ENCODE results near the gene SLC2A9.

SLC2A9 gene

DNA sequence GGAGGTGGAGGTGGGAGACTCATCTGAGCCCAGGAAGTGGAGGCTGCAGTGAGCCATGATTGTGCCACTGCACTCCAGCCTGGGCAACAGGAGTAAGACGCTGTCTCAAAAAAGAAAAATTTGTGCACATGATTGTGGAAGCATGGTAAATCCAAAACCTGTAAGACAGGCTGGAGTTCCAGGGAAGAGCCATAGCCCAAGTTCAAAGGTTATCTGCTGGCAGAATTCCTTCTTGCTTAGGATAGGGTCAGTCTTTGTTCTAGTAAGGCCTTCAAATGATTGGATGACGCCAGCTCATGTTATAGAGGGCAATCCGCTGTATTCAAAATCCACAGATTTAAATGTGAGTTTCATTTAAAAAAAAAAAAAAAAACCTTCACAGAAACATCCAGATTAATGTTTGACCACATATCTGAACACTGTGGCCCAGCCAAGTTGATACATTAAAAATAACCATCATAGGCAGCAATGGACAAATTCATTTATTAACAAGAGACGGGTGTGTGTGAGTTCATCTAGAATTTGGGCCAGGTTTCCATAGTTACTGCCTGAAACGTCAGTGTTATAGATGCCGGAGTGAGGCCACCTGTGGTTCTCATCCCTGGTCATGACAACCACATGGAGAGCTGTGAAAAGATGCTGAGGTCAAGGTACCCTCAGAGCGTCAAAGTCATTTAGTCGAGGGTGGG, 35.2 kb upstream of the SLC2A9 start:
- H3K4me2 ChIP-seq (ENCODE audit: low read length): no peak overlapping the region
- H3K18ac ChIP-seq (ENCODE audit: low read length): no peak overlapping the region
- WGBS (ENCODE audit: extremely low coverage, insufficient coverage, insufficient read length): no CpG with 5 or more reads among the region's 8 CpGs
- H3K23ac ChIP-seq (ENCODE audit: low read length): no peak overlapping the region
- no peak overlapping the region for H4K8ac ChIP-seq (ENCODE audit: low read depth, low read length)
- H2AFZ ChIP-seq (ENCODE audit: insufficient read depth, low read length, poor library complexity): no peak overlapping the region
- H3K79me2 ChIP-seq (ENCODE audit: control insufficient read depth, insufficient read depth, low read length, poor library complexity): no peaks in the 10 kb centered on the region
- no peak overlapping the region for H3K27ac ChIP-seq (ENCODE audit: low read depth, low read length)
- no peak overlapping the region for H4K91ac ChIP-seq (ENCODE audit: low read depth, low read length)
- no peaks in the 10 kb centered on the region for H3K36me3 ChIP-seq (ENCODE audit: control insufficient read depth in 1 of 2, insufficient read depth in 2 of 2, low read length in 2 of 2)
- peaks cover 2% of the 10 kb centered on the region for H3K9me3 ChIP-seq (ENCODE audit: insufficient read depth, low read depth, low read length)
- H2BK12ac ChIP-seq (ENCODE audit: low read length): peak overlapping the region; percentile 39
- H3K9ac ChIP-seq (ENCODE audit: low read length): no peak overlapping the region
- no peak overlapping the region for H4K12ac ChIP-seq (ENCODE audit: low read depth, low read length)
- H2BK120ac ChIP-seq (ENCODE audit: insufficient read depth, low read length, poor library complexity): peak overlapping the region; percentile 28
- H3K79me1 ChIP-seq (ENCODE audit: low read length): no peaks in the 10 kb centered on the region
- H2BK5ac ChIP-seq (ENCODE audit: low read depth, low read length, poor library complexity): peak overlapping the region; percentile 35
- H3K4me3 ChIP-seq (ENCODE audit: low read depth, low read length): no peak overlapping the region
- H3K14ac ChIP-seq (ENCODE audit: low read length): no peak overlapping the region
- H3K4ac ChIP-seq (ENCODE audit: low read depth, low read length): no peak overlapping the region
- peak; percentile 70 to 90 for DNase-seq
- no peak overlapping the region for H2AK5ac ChIP-seq (ENCODE audit: low read length)
- H3K4me1 ChIP-seq (ENCODE audit: control insufficient read depth in 1 of 2, insufficient read depth in 2 of 2, low read length in 2 of 2): peaks cover 10 to 17% of the 10 kb centered on the region in 2 experiments
- no peaks in the 10 kb centered on the region for H3K27me3 ChIP-seq (ENCODE audit: insufficient read depth, low read length)

GRCh38 chr4:10055871-10056270, 34.6 kb upstream of the SLC2A9 start:
- Histone ChIP-seq H3K9ac (ENCODE audit: low read length) (no peak overlapping the region), H3K27me3 (ENCODE audit: insufficient read depth, low read length) (no peaks in the 10 kb centered on the region), H2BK12ac (ENCODE audit: low read length) (no peak overlapping the region), H3K4me2 (ENCODE audit: low read length) (no peak overlapping the region), H3K9me3 (ENCODE audit: insufficient read depth, low read depth, low read length) (peaks cover 2% of the 10 kb centered on the region), H3K4me1 (ENCODE audit: control insufficient read depth in 1 of 2, insufficient read depth in 2 of 2, low read length in 2 of 2) (peaks cover 11 to 17% of the 10 kb centered on the region in 2 experiments), H2AK5ac (ENCODE audit: low read length) (no peak overlapping the region), H3K4ac (ENCODE audit: low read depth, low read length) (no peak overlapping the region), H2BK120ac (ENCODE audit: insufficient read depth, low read length, poor library complexity) (peak overlapping the region; percentile 28), H3K79me1 (ENCODE audit: low read length) (no peaks in the 10 kb centered on the region), H3K23ac (ENCODE audit: low read length) (no peak overlapping the region), H2AFZ (ENCODE audit: insufficient read depth, low read length, poor library complexity) (no peak overlapping the region), H3K79me2 (ENCODE audit: control insufficient read depth, insufficient read depth, low read length, poor library complexity) (no peaks in the 10 kb centered on the region), H3K36me3 (ENCODE audit: control insufficient read depth in 1 of 2, insufficient read depth in 2 of 2, low read length in 2 of 2) (no peaks in the 10 kb centered on the region), H3K4me3 (ENCODE audit: low read depth, low read length) (no peak overlapping the region), H2BK5ac (ENCODE audit: low read depth, low read length, poor library complexity) (peak overlapping the region; percentile 35), H3K18ac (ENCODE audit: low read length) (no peak overlapping the region), H4K8ac (ENCODE audit: low read depth, low read length) (no peak overlapping the region), H3K27ac (ENCODE audit: low read depth, low read length) (no peak overlapping the region), H3K14ac (ENCODE audit: low read length) (no peak overlapping the region), H4K12ac (ENCODE audit: low read depth, low read length) (no peak overlapping the region), H4K91ac (ENCODE audit: low read depth, low read length) (no peak overlapping the region)
- peak; percentile 78 to 88 for DNase-seq
- no CpG with 5 or more reads among the region's 4 CpGs for WGBS (ENCODE audit: extremely low coverage, insufficient coverage, insufficient read length)

DNA sequence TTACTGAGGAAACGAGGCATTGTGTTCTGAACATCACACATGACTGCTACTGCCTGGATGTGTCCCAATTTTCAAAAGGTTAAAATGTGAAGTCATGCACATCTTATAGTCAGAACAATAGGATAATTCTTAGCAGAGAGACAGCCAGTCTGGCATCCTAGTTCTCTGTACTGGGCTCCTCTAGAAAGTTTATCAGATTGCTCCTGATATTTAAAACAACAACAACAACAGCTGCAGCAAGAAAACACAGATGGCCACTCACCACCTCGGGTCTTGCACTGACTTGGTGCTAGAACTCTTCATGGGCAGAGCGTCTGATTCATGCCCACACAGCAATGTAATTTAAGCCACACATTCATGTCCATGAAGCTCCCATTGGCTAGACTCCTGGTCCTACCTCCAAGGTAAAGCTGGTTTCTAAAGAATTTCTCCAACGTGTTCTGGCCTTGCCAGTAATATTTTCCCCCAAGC, 33.3 kb upstream of the SLC2A9 start:
- H4K91ac ChIP-seq (ENCODE audit: low read depth, low read length): no peak overlapping the region
- no peak overlapping the region for H4K8ac ChIP-seq (ENCODE audit: low read depth, low read length)
- H3K14ac ChIP-seq (ENCODE audit: low read length): no peak overlapping the region
- H2AFZ ChIP-seq (ENCODE audit: insufficient read depth, low read length, poor library complexity): no peak overlapping the region
- H2AK5ac ChIP-seq (ENCODE audit: low read length): no peak overlapping the region
- DNase-seq: peak in 1 of 2 donors; percentile 22
- H3K9me3 ChIP-seq (ENCODE audit: insufficient read depth, low read depth, low read length): peaks cover 2% of the 10 kb centered on the region
- H3K79me2 ChIP-seq (ENCODE audit: control insufficient read depth, insufficient read depth, low read length, poor library complexity): no peaks in the 10 kb centered on the region
- no peak overlapping the region for H3K9ac ChIP-seq (ENCODE audit: low read length)
- H2BK12ac ChIP-seq (ENCODE audit: low read length): no peak overlapping the region
- no peaks in the 10 kb centered on the region for H3K27me3 ChIP-seq (ENCODE audit: insufficient read depth, low read length)
- no peak overlapping the region for H3K23ac ChIP-seq (ENCODE audit: low read length)
- no peak overlapping the region for H3K4ac ChIP-seq (ENCODE audit: low read depth, low read length)
- H3K36me3 ChIP-seq (ENCODE audit: control insufficient read depth in 1 of 2, insufficient read depth in 2 of 2, low read length in 2 of 2): no peaks in the 10 kb centered on the region
- H3K79me1 ChIP-seq (ENCODE audit: low read length): no peaks in the 10 kb centered on the region
- H3K18ac ChIP-seq (ENCODE audit: low read length): no peak overlapping the region
- no peak overlapping the region for H3K4me2 ChIP-seq (ENCODE audit: low read length)
- H2BK5ac ChIP-seq (ENCODE audit: low read depth, low read length, poor library complexity): no peak overlapping the region
- H3K4me1 ChIP-seq (ENCODE audit: control insufficient read depth in 1 of 2, insufficient read depth in 2 of 2, low read length in 2 of 2): peaks cover 17 to 19% of the 10 kb centered on the region in 2 experiments
- H3K27ac ChIP-seq (ENCODE audit: low read depth, low read length): no peak overlapping the region
- no peak overlapping the region for H4K12ac ChIP-seq (ENCODE audit: low read depth, low read length)
- no peak overlapping the region for H2BK120ac ChIP-seq (ENCODE audit: insufficient read depth, low read length, poor library complexity)
- WGBS (ENCODE audit: extremely low coverage, insufficient coverage, insufficient read length): no CpG with 5 or more reads among the region's 4 CpGs
- H3K4me3 ChIP-seq (ENCODE audit: low read depth, low read length): no peak overlapping the region

GRCh38 chr4:10053635-10054453, 32.5 kb upstream of the SLC2A9 start:
- Histone ChIP-seq H3K36me3 (ENCODE audit: control insufficient read depth in 1 of 2, insufficient read depth in 2 of 2, low read length in 2 of 2) (no peaks in the 10 kb centered on the region), H2BK5ac (ENCODE audit: low read depth, low read length, poor library complexity) (no peak overlapping the region), H3K9me3 (ENCODE audit: insufficient read depth, low read depth, low read length) (peaks cover 2% of the 10 kb centered on the region), H3K4me1 (ENCODE audit: control insufficient read depth in 1 of 2, insufficient read depth in 2 of 2, low read length in 2 of 2) (peaks cover 18 to 20% of the 10 kb centered on the region in 2 experiments), H4K12ac (ENCODE audit: low read depth, low read length) (no peak overlapping the region), H3K27me3 (ENCODE audit: insufficient read depth, low read length) (no peaks in the 10 kb centered on the region), H2AFZ (ENCODE audit: insufficient read depth, low read length, poor library complexity) (no peak overlapping the region), H2BK12ac (ENCODE audit: low read length) (no peak overlapping the region), H3K18ac (ENCODE audit: low read length) (no peak overlapping the region), H3K23ac (ENCODE audit: low read length) (no peak overlapping the region), H4K8ac (ENCODE audit: low read depth, low read length) (no peak overlapping the region), H3K4ac (ENCODE audit: low read depth, low read length) (no peak overlapping the region), H3K27ac (ENCODE audit: low read depth, low read length) (no peak overlapping the region), H2BK120ac (ENCODE audit: insufficient read depth, low read length, poor library complexity) (no peak overlapping the region), H3K9ac (ENCODE audit: low read length) (no peak overlapping the region), H3K4me2 (ENCODE audit: low read length) (no peak overlapping the region), H3K4me3 (ENCODE audit: low read depth, low read length) (no peak overlapping the region), H3K79me1 (ENCODE audit: low read length) (no peaks in the 10 kb centered on the region), H3K79me2 (ENCODE audit: control insufficient read depth, insufficient read depth, low read length, poor library complexity) (no peaks in the 10 kb centered on the region), H4K91ac (ENCODE audit: low read depth, low read length) (no peak overlapping the region), H2AK5ac (ENCODE audit: low read length) (no peak overlapping the region), H3K14ac (ENCODE audit: low read length) (no peak overlapping the region)
- no CpG with 5 or more reads among the region's 8 CpGs for WGBS (ENCODE audit: extremely low coverage, insufficient coverage, insufficient read length)
- DNase-seq: no peak
